Measurements from ENCODE around the gene APOA1.

DNA sequence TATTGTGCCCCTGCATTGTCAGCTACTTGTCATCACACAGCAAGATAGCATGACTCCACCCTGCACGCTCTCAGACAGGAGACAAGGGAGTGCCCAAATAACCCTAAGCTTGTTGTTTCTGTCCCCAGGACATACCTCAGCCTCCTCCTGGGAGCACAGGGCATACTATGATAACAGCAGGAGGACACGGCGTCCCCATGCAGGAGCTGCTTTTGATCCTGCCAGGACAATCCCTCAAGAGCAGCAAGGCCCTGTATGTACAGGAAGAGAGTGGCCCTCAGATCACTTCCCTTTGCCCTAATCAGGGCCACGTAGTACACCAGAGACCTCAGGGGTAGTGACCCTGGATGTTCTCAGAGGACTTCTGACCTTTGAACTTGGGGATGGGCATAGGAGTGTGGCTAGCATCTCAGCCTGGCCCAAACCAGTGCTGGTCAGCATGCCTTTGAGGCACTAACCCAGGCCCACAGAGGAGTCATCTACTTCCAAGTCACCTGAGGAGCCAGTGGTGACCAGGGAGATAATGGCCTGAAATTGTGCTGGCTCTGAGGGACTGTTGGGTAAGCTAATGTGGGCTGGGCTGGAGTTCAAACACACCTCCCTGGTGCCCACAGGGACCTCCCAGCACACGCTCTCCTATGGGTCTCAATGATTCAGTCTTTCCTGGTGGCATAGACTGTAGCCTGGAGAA, 23.5 kb downstream of the APOA1 start:
- TF ChIP-seq EZH2phosphoT487 (IDR thresholded peaks at IDR 0.05; ENCODE audit: insufficient read depth, low read depth): no peak
- no peak for TF ChIP-seq EZH2 (IDR thresholded peaks at IDR 0.05; ENCODE audit: insufficient read depth, poor library complexity, severe bottlenecking)
